HepG2 (cell line): Measurements from ENCODE around the gene GAL3ST2. TPM values are rescaled to one million over a fixed set of nuclear protein-coding genes. Genes with fewer than 3 reads are reported as not detected.

ENCODE experiments used
- ATAC-seq: fragments of 200-7000 bp; cut with Tn5 transposase; 3 replicates; pipeline ENCODE4 v1.9.1; 2020; ENCODE audit warnings: mild to moderate bottlenecking, moderate library complexity
- BruUV-seq: library from RNA; stranded (reverse); fragments of 400-500 nt; replicated peaks from 2 replicates; lab custom pipeline; 2021; lab: Mats Ljungman, UMichigan
- CTCF ChIA-PET: fragments of 300-600 bp; formaldehyde crosslinking; extraction: SDS; loops from one replicate; lab custom pipeline; 2021; ENCODE audit warnings: low total read pairs, inconsistent platforms, low intra/inter-chr PET ratio; lab: Yijun Ruan, JAX
- POLR2A ChIA-PET: fragments of 350-600 bp; sonication (Branson Sonifier 250); formaldehyde crosslinking; loops from one replicate; lab custom pipeline; 2020; ENCODE audit warnings: antibody characterized with exemption, inconsistent platforms; lab: Yijun Ruan, JAX
- DNase-seq: peaks from one replicate; pipeline ENCODE4 v3.0.0-alpha.2; 2015; ENCODE audit warnings: low spot score
- FAIRE-seq: peaks from 3 replicates; lab custom pipeline; 2011; peaks lifted over from hg19 to GRCh38; lab: Jason Lieb, UNC
- H2AFZ ChIP-seq: one replicate; pipeline ENCODE4 v1.6.1; 2011; ENCODE audit warnings: low read length, inconsistent platforms
- H3K27ac ChIP-seq: fragments of 300-600 bp; 3 replicates; pipeline ENCODE4 v1.8.0; 2011; ENCODE audit warnings: mixed run types, mild to moderate bottlenecking, mixed read lengths, low read length, inconsistent platforms; ENCODE audit not compliant: insufficient read depth; ENCODE audit errors: extremely low read length
- H3K27me3 ChIP-seq, 2 experiments: fragments of 200-600 bp in 1 of 2; 2 replicates in 1 of 2; 3 replicates in 1 of 2; pipeline versions ENCODE4 v1.6.0 to v1.8.0; 2011; ENCODE audit warnings: low read length in 2 of 2, mild to moderate bottlenecking in 2 of 2, moderate library complexity in 2 of 2, inconsistent platforms in 1 of 2; ENCODE audit not compliant: insufficient read depth in 2 of 2, control insufficient read depth in 1 of 2
- H3K36me3 ChIP-seq, 2 experiments: fragments of 200-600 bp in 1 of 2; replicated peaks in 1 of 2; 2 replicates in 1 of 2; 3 replicates in 1 of 2; pipeline versions ENCODE4 v1.5.1 to v1.8.0; 2011; ENCODE audit warnings: low read length in 2 of 2, inconsistent platforms in 1 of 2; ENCODE audit not compliant: insufficient read depth in 2 of 2, control insufficient read depth in 1 of 2
- H3K4me1 ChIP-seq: 2 replicates; pipeline ENCODE4 v1.5.1; 2012; ENCODE audit warnings: low read length, inconsistent platforms; ENCODE audit not compliant: insufficient read depth
- H3K4me2 ChIP-seq: 2 replicates; pipeline ENCODE4 v1.6.0; 2011; ENCODE audit warnings: low read depth, low read length, inconsistent platforms
- H3K4me3 ChIP-seq, 3 experiments: fragments of 200-600 bp in 1 of 3; sonication (generic), shearing (Covaris generic) in 1 of 3; replicated peaks in 1 of 3; 2 replicates each; pipeline ENCODE4 v1.5.1; 2011 to 2016; ENCODE audit warnings: low read length in 3 of 3, inconsistent platforms in 2 of 3, low read depth in 2 of 3, mild to moderate bottlenecking in 2 of 3, control low read depth in 1 of 3, mixed read lengths in 1 of 3; ENCODE audit not compliant: insufficient read depth in 1 of 3
- H3K79me2 ChIP-seq: one replicate; pipeline ENCODE4 v1.6.1; 2011; ENCODE audit warnings: low read length, inconsistent platforms; ENCODE audit not compliant: insufficient read depth
- H3K9ac ChIP-seq: 2 replicates; pipeline ENCODE4 v1.6.0; 2011; ENCODE audit warnings: mild to moderate bottlenecking, low read depth, low read length, inconsistent platforms; ENCODE audit not compliant: insufficient read depth
- H3K9me3 ChIP-seq: 2 replicates; pipeline ENCODE4 v1.5.1; 2012; ENCODE audit warnings: mild to moderate bottlenecking, low read length
- H4K20me1 ChIP-seq: 2 replicates; pipeline ENCODE4 v1.6.0; 2011; ENCODE audit warnings: inconsistent platforms, mild to moderate bottlenecking, low read length, moderate library complexity; ENCODE audit not compliant: insufficient read depth
- FOSL1 ChIP-seq: sonication (generic); formaldehyde crosslinking; IDR thresholded peaks from 2 replicates; pipeline ENCODE4 v1.9.0; 2021; ENCODE audit warnings: missing genetic modification reagents, borderline replicate concordance
- HNF4A ChIP-seq: sonication (generic); formaldehyde crosslinking; IDR thresholded peaks from 2 replicates; pipeline ENCODE4 v1.4.0; 2020; ENCODE audit warnings: missing genetic modification reagents
- HNF4G ChIP-seq, 2 experiments: sonication (generic) in 1 of 2; formaldehyde crosslinking in 1 of 2; IDR thresholded peaks; 2 replicates each; pipeline versions ENCODE4 v1.4.0 to v1.6.1; 2011 to 2020; ENCODE audit warnings: borderline replicate concordance in 2 of 2, low read depth in 2 of 2, mild to moderate bottlenecking in 2 of 2, low read length in 1 of 2, missing genetic modification reagents in 1 of 2, moderate library complexity in 1 of 2
- ISL2 ChIP-seq: sonication (generic); formaldehyde crosslinking; IDR thresholded peaks from 2 replicates; pipeline ENCODE4 v1.5.0; 2020; ENCODE audit warnings: missing genetic modification reagents
- KDM6A ChIP-seq: IDR thresholded peaks from 2 replicates; pipeline ENCODE4 v1.6.1; 2016; ENCODE audit warnings: low read depth
- MTA1 ChIP-seq: sonication (generic); formaldehyde crosslinking; IDR thresholded peaks from 2 replicates; pipeline ENCODE4 v1.4.0; 2020; ENCODE audit warnings: missing genetic modification reagents, mild to moderate bottlenecking, borderline replicate concordance
- PAXIP1 ChIP-seq: sonication (generic); formaldehyde crosslinking; conservative IDR thresholded peaks from 2 replicates; pipeline ENCODE4 v1.4.0; 2020; ENCODE audit warnings: mild to moderate bottlenecking, missing genetic modification reagents, moderate library complexity
- TEAD3 ChIP-seq: optimal IDR thresholded peaks from 2 replicates; pipeline ENCODE3; 2016; ENCODE audit warnings: borderline replicate concordance
- ZNF121 ChIP-seq: sonication (generic); formaldehyde crosslinking; IDR thresholded peaks from 2 replicates; pipeline ENCODE4 v1.5.0; 2020; ENCODE audit warnings: mild to moderate bottlenecking, missing genetic modification reagents
- ZNF207 ChIP-seq: fragments of 450-650 bp; IDR thresholded peaks from 2 replicates; pipeline ENCODE4 v1.6.1; 2016; ENCODE audit warnings: antibody characterized with exemption, borderline replicate concordance
- ZNF280B ChIP-seq: sonication (generic); formaldehyde crosslinking; IDR thresholded peaks from 2 replicates; pipeline ENCODE4 v1.5.0; 2020; ENCODE audit warnings: missing genetic modification reagents, mild to moderate bottlenecking, borderline replicate concordance
- ZNF44 ChIP-seq: sonication (generic); formaldehyde crosslinking; IDR thresholded peaks from 2 replicates; pipeline ENCODE4 v1.5.1; 2020; ENCODE audit warnings: mild to moderate bottlenecking, missing genetic modification reagents
- ZNF770 ChIP-seq: sonication (generic); formaldehyde crosslinking; IDR thresholded peaks from 2 replicates; pipeline ENCODE4 v1.5.0; 2020; ENCODE audit warnings: mild to moderate bottlenecking, missing genetic modification reagents
- ZSCAN20 ChIP-seq: sonication (generic); formaldehyde crosslinking; IDR thresholded peaks from 2 replicates; pipeline ENCODE4 v1.4.0; 2020; ENCODE audit warnings: missing genetic modification reagents, mild to moderate bottlenecking, borderline replicate concordance
- WGBS: methylation state at CpG from one replicate; pipeline ENCODE4 v1.1.6; 2017; ENCODE audit warnings: low lambda C conversion rate; 5-methylcytosine and 5-hydroxymethylcytosine counted together
- in situ Hi-C: cut with HindIII; loops from 2 replicates; pipeline ENCODE4 v1.10.0; 2017; ENCODE audit warnings: low pct_unique_long_range_greater_than_20kb; ENCODE audit not compliant: extremely low pct_ligation_motif_present
- intact Hi-C: fragments of 100-400 bp; cut with micrococcal nuclease; formaldehyde crosslinking; loops from one replicate; pipeline ENCODE4 v1.10.0; 2022; ENCODE audit not compliant: unreplicated experiment
- polyA plus RNA-seq, 8 experiments: library from polyadenylated mRNA; depleted of rRNA in 3 of 8; stranded (reverse) in 7 of 8; unstranded in 1 of 8; fragments of >200 nt; fragmentation: Illumina TruSeq in 4 of 8; extraction: Trizol in 4 of 8; gene quantifications; 2 replicates each; pipeline versions ENCODE4 v1.2.1 to v1.2.3, GENCODE V29; 2011 to 2016; ENCODE audit warnings: low read depth in 4 of 8, missing spikeins in 1 of 8, mixed read lengths in 1 of 8; ENCODE audit not compliant: insufficient read depth in 1 of 8
- total RNA-seq, 5 experiments: library from RNA; depleted of rRNA; stranded (reverse); fragments of >200 nt; fragmentation: Illumina TruSeq; extraction: Trizol; gene quantifications; 2 replicates each; pipeline ENCODE4 v1.2.3, GENCODE V29; 2016; ENCODE audit warnings: low read depth in 1 of 5

Gene GAL3ST2
- total and polyA plus RNA-seq, 2 of the 13 experiments (the other 11 are each of a cell fraction or from before 2014, with no cell fraction given): 0.17 to 0.20 TPM

GRCh38 chr2:241736111-241736510 lies 40.5 kb upstream of the GAL3ST2 start:
- Histone ChIP-seq H3K4me1 (peaks cover 43% of the 10 kb centered on the region), H3K79me2 (peaks cover 3% of the 10 kb centered on the region), H3K27me3 (no peaks in the 10 kb centered on the region; a peak in 2 of 5 replicates), H4K20me1 (no peaks in the 10 kb centered on the region), H3K36me3 (no peaks in the 10 kb centered on the region), H3K4me3 (0 out of 6 replicates have a peak overlapping the region, but pooled peaks of 1 of the 3 experiments have one; percentile 100), H3K9ac (peak overlapping the region; percentile 98; the same call in 1 of the 2 replicates), H3K4me2 (peak overlapping the region; percentile 97), H2AFZ (no peak overlapping the region), H3K9me3 (no peaks in the 10 kb centered on the region), H3K27ac (peak overlapping the region; percentile 91)
- in situ Hi-C loops: loop anchor here (10.0 kb wide), 1 partner anchor 139 kb away; no protein-coding TSS in a partner anchor
- DNase-seq (peak; percentile 52), FAIRE-seq (peak; percentile 56), ATAC-seq (no peak)
- CTCF ChIA-PET: no interaction called here
- BruUV-seq: no TSS peak
- POLR2A ChIA-PET: interaction anchor here (1.2 to 6.5 kb wide), 6 partner anchors 18 to 73 kb away, joined by 3 to 113 read pairs (median 28); partner anchors contain the start of genes DTYMK, GAL3ST2, ING5 and NEU4
- intact Hi-C loops: no loop called here
- 53% methylated on average over 3 of the region's 3 CpGs for WGBS
- peak; percentile 27; the same call in 1 of the 2 replicates for TF ChIP-seq HNF4G (IDR thresholded peaks at IDR 0.05; ENCODE audit: borderline replicate concordance, low read depth, low read length)
- TF ChIP-seq HNF4G (CRISPR knock-in tag; IDR thresholded peaks at IDR 0.05; ENCODE audit: borderline replicate concordance, low read depth): no peak
- 0 out of 2 replicates have a peak, but pooled peaks have one; percentile 40 for TF ChIP-seq ZNF44
- TF ChIP-seq ZNF207: no peak
- TF ChIP-seq ZSCAN20: 0 out of 2 replicates have a peak, but pooled peaks have one; percentile 26
- 0 out of 2 replicates have a peak, but pooled peaks have one; percentile 19 for TF ChIP-seq ISL2 (CRISPR knock-in tag)
- no peak for TF ChIP-seq ZNF280B (CRISPR knock-in tag)
- TF ChIP-seq ZNF770: peak; percentile 75
- TF ChIP-seq FOSL1 (CRISPR knock-in tag): no peak
- TF ChIP-seq ZNF121 (CRISPR knock-in tag): peak; percentile 95
- peak; percentile 43; the same call in 1 of the 2 replicates for TF ChIP-seq PAXIP1 (CRISPR knock-in tag)
- no peak for TF ChIP-seq MTA1
- peak; percentile 84 for TF ChIP-seq TEAD3
- TF ChIP-seq KDM6A: 0 out of 2 replicates have a peak, but pooled peaks have one; percentile 13
- TF ChIP-seq HNF4A: peak; percentile 64
